Duodenal mucosa (tissue), 2 donors: ENCODE measurements around the gene TRPM2.

Source experiments
- H3K27ac ChIP-seq: one replicate; pipeline ENCODE4 v1.7.0; 2013; ENCODE audit warnings: low read depth, low read length
- H3K27me3 ChIP-seq, 2 donors: one replicate each; pipeline ENCODE4 v1.7.0; 2013; ENCODE audit warnings: low read length in 2 of 2, control low read depth in 1 of 2; ENCODE audit not compliant: insufficient read depth in 2 of 2, control insufficient read depth in 1 of 2
- H3K36me3 ChIP-seq, 2 donors: one replicate each; pipeline ENCODE4 v1.7.0; 2013; ENCODE audit warnings: low read length in 2 of 2, control low read depth in 1 of 2; ENCODE audit not compliant: insufficient read depth in 2 of 2, control insufficient read depth in 1 of 2
- H3K4me1 ChIP-seq, 2 donors: one replicate each; pipeline ENCODE4 v1.7.0; 2013; ENCODE audit warnings: low read length in 2 of 2, control low read depth in 1 of 2; ENCODE audit not compliant: insufficient read depth in 2 of 2, control insufficient read depth in 1 of 2
- H3K4me3 ChIP-seq, 2 donors: one replicate each; pipeline ENCODE4 v1.7.0; 2013; ENCODE audit warnings: low read length in 2 of 2, low read depth in 1 of 2
- H3K9ac ChIP-seq, 2 donors: one replicate each; pipeline ENCODE4 v1.7.0; 2013; ENCODE audit warnings: low read length in 2 of 2, low read depth in 1 of 2
- H3K9me3 ChIP-seq, 2 donors: one replicate each; pipeline ENCODE4 v1.7.0; 2013; ENCODE audit warnings: low read length in 2 of 2, control low read depth in 1 of 2; ENCODE audit not compliant: control insufficient read depth in 1 of 2

TRPM2 gene

GRCh38 chr21:44464351-44464750 lies 110.9 kb downstream of the TRPM2 start:
- Histone ChIP-seq H3K4me3 (no peak overlapping the region), H3K27me3 (no peaks in the 10 kb centered on the region), H3K27ac (no peak overlapping the region), H3K9me3 (no peaks in the 10 kb centered on the region), H3K9ac (no peak overlapping the region), H3K36me3 (no peaks in the 10 kb centered on the region), H3K4me1 (no peaks in the 10 kb centered on the region)

DNA sequence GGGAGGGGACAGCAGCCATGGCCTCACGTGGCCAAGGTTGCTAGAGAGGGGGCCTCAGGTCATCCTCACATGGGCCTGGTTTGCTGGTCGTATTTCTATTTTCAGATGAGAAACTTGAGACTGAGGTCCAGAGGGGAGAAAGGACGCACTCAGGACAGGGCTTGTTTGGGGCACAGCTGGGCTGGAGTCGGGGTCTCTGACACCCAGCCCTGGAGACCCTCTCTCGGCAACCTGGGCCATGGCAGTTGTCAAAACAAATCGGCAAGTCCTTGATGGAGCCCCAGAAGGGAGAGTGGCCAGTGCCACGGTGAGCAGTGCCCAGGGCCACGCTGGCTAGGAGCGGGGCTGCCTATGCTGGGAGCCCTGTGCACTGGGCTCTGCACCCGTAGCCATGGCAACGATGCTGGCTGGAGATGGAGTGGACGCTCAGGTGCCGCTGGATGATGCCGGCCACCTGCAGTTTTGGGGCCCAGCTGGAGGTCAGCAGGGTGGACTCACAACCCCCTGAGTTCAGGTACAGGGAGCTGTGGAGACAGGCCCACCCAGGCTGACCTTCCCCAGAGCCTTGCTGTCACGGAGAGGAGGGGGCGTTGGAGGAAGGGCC lies 113.0 kb downstream of the TRPM2 start:
- no peak overlapping the region for H3K27ac ChIP-seq
- H3K4me1 ChIP-seq, result no peaks in the 10 kb centered on the region
- H3K36me3 ChIP-seq, result no peaks in the 10 kb centered on the region
- H3K9ac ChIP-seq, result no peak overlapping the region
- no peaks in the 10 kb centered on the region for H3K27me3 ChIP-seq
- no peak overlapping the region for H3K4me3 ChIP-seq
- H3K9me3 ChIP-seq, result no peaks in the 10 kb centered on the region

DNA sequence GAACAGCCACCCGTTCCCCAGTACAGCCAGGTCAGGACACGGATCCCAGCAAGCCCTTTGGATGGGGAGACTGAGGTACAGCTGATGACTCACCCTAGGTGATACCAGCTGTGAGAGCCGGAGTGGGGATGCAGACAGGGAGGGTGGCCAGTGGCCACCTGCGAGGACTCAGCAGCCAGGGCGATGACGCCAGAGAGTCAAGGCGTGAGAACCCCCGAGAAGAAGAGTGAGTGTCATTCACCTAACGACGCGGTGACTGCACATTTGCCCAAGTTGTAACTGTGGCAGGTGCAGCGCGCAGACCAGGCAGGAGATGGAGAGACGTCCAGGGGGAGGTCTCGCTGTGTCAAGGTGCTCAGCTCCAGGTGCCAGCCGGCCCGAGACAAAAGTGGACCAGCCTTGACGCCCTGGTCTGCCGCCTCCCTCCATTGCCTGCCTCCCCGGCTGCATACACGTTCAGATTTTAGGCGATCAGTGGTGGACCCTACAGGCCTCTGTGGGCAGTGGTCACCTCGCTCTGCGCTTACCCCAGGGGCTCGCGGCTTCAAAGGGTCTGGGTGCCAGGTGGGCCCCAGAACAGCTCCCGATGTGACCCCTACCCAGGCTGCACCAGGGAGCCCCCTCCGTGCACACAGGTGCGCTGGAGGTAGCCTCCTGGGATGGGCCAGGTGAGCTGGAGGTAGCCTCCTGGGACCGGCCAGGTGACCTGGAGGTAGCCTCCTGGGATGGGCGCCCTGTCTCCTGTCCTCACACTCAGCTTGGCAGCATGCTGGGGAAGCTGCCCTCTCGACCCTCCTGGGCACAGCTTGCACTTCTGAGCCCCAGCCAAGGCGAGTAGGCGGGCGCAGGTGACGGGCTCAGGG lies 113.8 kb downstream of the TRPM2 start:
- Histone ChIP-seq H3K4me3 (no peak overlapping the region), H3K27ac (no peak overlapping the region), H3K36me3 (no peaks in the 10 kb centered on the region), H3K4me1 (no peaks in the 10 kb centered on the region), H3K9ac (no peak overlapping the region), H3K9me3 (no peaks in the 10 kb centered on the region), H3K27me3 (no peaks in the 10 kb centered on the region)

GRCh38 chr21:44467859-44468195 lies 114.4 kb downstream of the TRPM2 start:
- Histone ChIP-seq H3K9me3 (no peaks in the 10 kb centered on the region), H3K9ac (no peak overlapping the region), H3K4me3 (no peak overlapping the region), H3K27ac (no peak overlapping the region), H3K27me3 (no peaks in the 10 kb centered on the region), H3K4me1 (no peaks in the 10 kb centered on the region), H3K36me3 (no peaks in the 10 kb centered on the region)

DNA sequence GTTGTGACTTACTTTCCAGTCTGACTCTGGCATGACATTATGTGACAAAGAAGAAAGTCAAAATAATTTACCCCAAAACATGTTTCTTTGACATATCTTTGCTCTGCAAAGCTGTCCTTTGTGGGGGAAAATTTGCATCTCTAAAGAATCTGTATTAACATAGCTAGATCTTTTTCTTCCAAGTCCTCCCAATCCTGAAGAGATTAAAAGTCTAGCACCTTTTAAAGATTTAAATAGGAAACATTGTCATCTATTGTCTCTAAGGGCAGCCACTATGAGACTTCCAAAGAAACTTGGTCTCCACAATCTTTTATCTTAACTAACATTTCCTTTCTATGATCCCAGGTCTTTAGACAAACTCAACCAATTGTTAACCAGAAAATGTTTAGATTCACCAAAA lies 117.9 kb downstream of the TRPM2 start:
- Histone ChIP-seq H3K36me3 (no peaks in the 10 kb centered on the region), H3K4me3 (no peak overlapping the region), H3K27ac (no peak overlapping the region), H3K9ac (no peak overlapping the region), H3K27me3 (peaks cover 0 to 3% of the 10 kb centered on the region in 2 donors), H3K4me1 (no peaks in the 10 kb centered on the region), H3K9me3 (no peaks in the 10 kb centered on the region)

DNA sequence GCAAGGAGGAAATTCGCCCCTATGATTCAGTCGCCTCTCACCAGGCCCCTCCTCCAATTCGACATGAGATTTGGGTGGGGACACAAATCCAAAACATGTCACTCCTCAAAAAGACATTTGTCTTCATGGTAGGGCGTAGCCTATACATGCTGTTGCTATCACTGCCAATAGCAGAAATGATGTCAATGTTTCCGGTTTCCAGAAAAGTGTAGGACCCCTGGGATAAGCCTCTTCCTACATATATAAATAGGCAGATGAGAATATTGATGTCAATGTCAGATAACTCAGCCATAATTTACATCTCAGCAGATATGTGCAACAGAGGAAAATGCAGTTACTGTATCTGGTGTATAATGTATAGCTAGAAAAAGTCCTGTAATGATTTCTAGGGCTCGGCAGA lies 118.6 kb downstream of the TRPM2 start:
- Histone ChIP-seq H3K27ac (no peak overlapping the region), H3K4me1 (no peaks in the 10 kb centered on the region), H3K9ac (no peak overlapping the region), H3K9me3 (no peaks in the 10 kb centered on the region), H3K27me3 (peaks cover 0 to 3% of the 10 kb centered on the region in 2 donors), H3K4me3 (no peak overlapping the region), H3K36me3 (no peaks in the 10 kb centered on the region)

- Histone ChIP-seq H3K36me3 (no peaks in the 10 kb centered on the region), H3K27me3 (peaks cover 0 to 3% of the 10 kb centered on the region in 2 donors), H3K9ac (no peak overlapping the region), H3K4me3 (no peak overlapping the region), H3K27ac (no peak overlapping the region), H3K9me3 (no peaks in the 10 kb centered on the region), H3K4me1 (peaks cover 5 to 12% of the 10 kb centered on the region in 2 donors)
Measured at GRCh38 chr21:44473915-44474555, 120.6 kb downstream of the TRPM2 start.

GRCh38 chr21:44475266-44475845 lies 121.9 kb downstream of the TRPM2 start:
- Histone ChIP-seq H3K36me3 (no peaks in the 10 kb centered on the region), H3K4me1 (peaks cover 5 to 12% of the 10 kb centered on the region in 2 donors), H3K4me3 (no peak overlapping the region), H3K27me3 (peaks cover 0 to 3% of the 10 kb centered on the region in 2 donors), H3K27ac (no peak overlapping the region), H3K9me3 (no peaks in the 10 kb centered on the region), H3K9ac (no peak overlapping the region)

- no peaks in the 10 kb centered on the region for H3K9me3 ChIP-seq
- H3K9ac ChIP-seq, result no peak overlapping the region
- peaks cover 0 to 3% of the 10 kb centered on the region in 2 donors for H3K27me3 ChIP-seq
- H3K27ac ChIP-seq, result no peak overlapping the region
- H3K4me1 ChIP-seq, result peaks cover 5 to 12% of the 10 kb centered on the region in 2 donors
- H3K36me3 ChIP-seq, result no peaks in the 10 kb centered on the region
- H3K4me3 ChIP-seq, result no peak overlapping the region
Measured at GRCh38 chr21:44477131-44477530, 123.7 kb downstream of the TRPM2 start.

DNA sequence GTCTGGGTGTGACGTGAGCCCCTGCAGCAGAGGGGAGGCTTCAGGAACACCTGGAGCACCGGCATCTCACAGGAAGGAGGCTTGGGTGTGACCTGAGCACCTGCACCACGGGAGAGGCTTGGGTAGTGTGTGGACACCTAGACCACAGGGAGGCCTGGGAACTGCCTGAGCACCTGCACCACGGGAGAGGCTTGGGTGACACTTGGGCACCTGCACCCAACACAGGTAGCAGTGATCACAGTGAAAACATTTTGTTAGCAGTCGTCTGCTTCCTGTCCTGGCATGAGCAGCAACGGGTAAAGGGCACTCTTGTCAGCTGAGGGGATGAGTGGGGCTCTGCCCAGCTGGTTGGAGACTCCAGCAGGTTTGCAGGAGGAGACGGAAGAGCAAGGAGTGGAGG lies 124.3 kb downstream of the TRPM2 start:
- Histone ChIP-seq H3K27me3 (peaks cover 0 to 3% of the 10 kb centered on the region in 2 donors), H3K4me1 (peaks cover 5 to 16% of the 10 kb centered on the region in 2 donors), H3K4me3 (no peak overlapping the region), H3K27ac (no peak overlapping the region), H3K9ac (no peak overlapping the region), H3K36me3 (no peaks in the 10 kb centered on the region), H3K9me3 (no peaks in the 10 kb centered on the region)
